ENCODE results near the gene HAO1.
"Not testable (repeated sequence)": the region's sequence is repeated elsewhere in the genome, so short reads cannot be mapped to it uniquely, and the experiment has no call there.

HAO1 gene

GRCh38 chr20:7940341-7940740 is at the start of gene HAO1:
Gene HAO1, minus strand, starts transcription at chr20:7940458. Its CDS starts 36 bp downstream, at chr20:7940422.
- H3K4me3 ChIP-seq (ENCODE audit: low read depth, low read length), result no peak within 1 kb of the TSS

GRCh38 chr20:7989379-7989778 is 49.1 kb upstream of the HAO1 start:
- no peak overlapping the region for H3K4me3 ChIP-seq (ENCODE audit: low read depth, low read length)

GRCh38 chr20:7985916-7986315 is 45.7 kb upstream of the HAO1 start:
- no peak overlapping the region for H3K4me3 ChIP-seq (ENCODE audit: low read depth, low read length)

- no peak overlapping the region for H3K4me3 ChIP-seq (ENCODE audit: low read depth, low read length)
These were observed 43.9 kb upstream of the HAO1 start for GRCh38 chr20:7984192-7984591.

GRCh38 chr20:7981374-7981773 is 41.1 kb upstream of the HAO1 start:
- H3K4me3 ChIP-seq (ENCODE audit: low read depth, low read length), result no peak overlapping the region

GRCh38 chr20:7980332-7981046 is 40.2 kb upstream of the HAO1 start:
- no peak overlapping the region for H3K4me3 ChIP-seq (ENCODE audit: low read depth, low read length)

- H3K4me3 ChIP-seq (ENCODE audit: low read depth, low read length), result no peak overlapping the region
These were observed 37.5 kb upstream of the HAO1 start for GRCh38 chr20:7977709-7978108.

GRCh38 chr20:7975851-7976414 is 35.7 kb upstream of the HAO1 start:
- H3K4me3 ChIP-seq (ENCODE audit: low read depth, low read length), result no peak overlapping the region

- no peak overlapping the region for H3K4me3 ChIP-seq (ENCODE audit: low read depth, low read length)
These were observed 34.7 kb upstream of the HAO1 start for GRCh38 chr20:7974785-7975435.

- no peak overlapping the region for H3K4me3 ChIP-seq (ENCODE audit: low read depth, low read length)
These were observed 31.4 kb upstream of the HAO1 start for GRCh38 chr20:7971536-7972280.

GRCh38 chr20:7967199-7967844 is 27.1 kb upstream of the HAO1 start:
- no peak overlapping the region for H3K4me3 ChIP-seq (ENCODE audit: low read depth, low read length)

- H3K4me3 ChIP-seq (ENCODE audit: low read depth, low read length), result no peak overlapping the region
These were observed 25.9 kb upstream of the HAO1 start for GRCh38 chr20:7966176-7966575.

GRCh38 chr20:7959484-7959883 is 19.2 kb upstream of the HAO1 start:
- H3K4me3 ChIP-seq (ENCODE audit: low read depth, low read length), result no peak overlapping the region

- not testable (repeated sequence) for H3K4me3 ChIP-seq (ENCODE audit: low read depth, low read length)
These were observed 16.3 kb upstream of the HAO1 start for GRCh38 chr20:7956561-7956960.

GRCh38 chr20:7950387-7950786 is 10.1 kb upstream of the HAO1 start:
- H3K4me3 ChIP-seq (ENCODE audit: low read depth, low read length), result no peak overlapping the region

- no peak overlapping the region for H3K4me3 ChIP-seq (ENCODE audit: low read depth, low read length)
These were observed 3.6 kb upstream of the HAO1 start for GRCh38 chr20:7943891-7944290.

GRCh38 chr20:7939663-7940062 is 595 bp downstream of the HAO1 start:
- no peak overlapping the region for H3K4me3 ChIP-seq (ENCODE audit: low read depth, low read length)

- H3K4me3 ChIP-seq (ENCODE audit: low read depth, low read length), result no peak overlapping the region
These were observed 2.2 kb downstream of the HAO1 start for GRCh38 chr20:7938058-7938457.

- no peak overlapping the region for H3K4me3 ChIP-seq (ENCODE audit: low read depth, low read length)
These were observed 2.9 kb downstream of the HAO1 start for GRCh38 chr20:7937328-7937727.

GRCh38 chr20:7935027-7935551 is 5.2 kb downstream of the HAO1 start:
- no peak overlapping the region for H3K4me3 ChIP-seq (ENCODE audit: low read depth, low read length)

- no peak overlapping the region for H3K4me3 ChIP-seq (ENCODE audit: low read depth, low read length)
These were observed 6.9 kb downstream of the HAO1 start for GRCh38 chr20:7933346-7933745.

Measured in iPS-11a (cell line).